NOMO-1 (cell line): ENCODE measurements around the gene SMTNL1.
A peak's percentile ranks its signal among the peaks of the same experiment; 100 is the strongest.

Experiments used
- DNase-seq, 2 experiments: peaks; one replicate each; lab custom pipeline; 2025; ENCODE audit not compliant: unreplicated experiment in 2 of 2; lab: John Stamatoyannopoulos, UW

Gene SMTNL1

DNA sequence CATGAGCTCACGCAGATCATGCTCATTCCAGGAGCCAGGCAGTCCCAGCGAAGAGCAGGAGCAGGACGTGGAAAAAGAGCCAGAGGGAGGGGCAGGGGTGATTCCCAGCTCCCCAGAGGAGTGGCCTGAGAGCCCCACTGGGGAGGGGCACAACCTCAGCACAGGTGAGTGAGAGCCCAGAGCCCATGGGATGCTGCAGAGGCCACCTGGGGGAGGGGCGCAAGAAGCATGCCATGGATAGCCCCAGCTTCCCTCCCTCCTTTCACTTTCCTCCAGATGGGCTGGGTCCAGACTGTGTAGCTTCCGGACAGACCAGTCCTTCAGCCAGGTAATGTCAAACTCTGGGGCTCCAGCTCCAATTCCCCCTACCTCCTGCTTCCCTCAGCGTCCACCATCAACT, 6.2 kb downstream of the SMTNL1 start:
- DNase-seq, result no peak

- DNase-seq, result no peak
Observed at GRCh38 chr11:57544566-57544965, 7.2 kb downstream of the SMTNL1 start.

- DNase-seq, result no peak
Observed at GRCh38 chr11:57545883-57546282, 8.5 kb downstream of the SMTNL1 start.

- DNase-seq, result no peak
Observed at GRCh38 chr11:57546451-57546850, 9.1 kb downstream of the SMTNL1 start.

- no peak for DNase-seq
Observed at GRCh38 chr11:57546869-57547475, 9.6 kb downstream of the SMTNL1 start.

DNA sequence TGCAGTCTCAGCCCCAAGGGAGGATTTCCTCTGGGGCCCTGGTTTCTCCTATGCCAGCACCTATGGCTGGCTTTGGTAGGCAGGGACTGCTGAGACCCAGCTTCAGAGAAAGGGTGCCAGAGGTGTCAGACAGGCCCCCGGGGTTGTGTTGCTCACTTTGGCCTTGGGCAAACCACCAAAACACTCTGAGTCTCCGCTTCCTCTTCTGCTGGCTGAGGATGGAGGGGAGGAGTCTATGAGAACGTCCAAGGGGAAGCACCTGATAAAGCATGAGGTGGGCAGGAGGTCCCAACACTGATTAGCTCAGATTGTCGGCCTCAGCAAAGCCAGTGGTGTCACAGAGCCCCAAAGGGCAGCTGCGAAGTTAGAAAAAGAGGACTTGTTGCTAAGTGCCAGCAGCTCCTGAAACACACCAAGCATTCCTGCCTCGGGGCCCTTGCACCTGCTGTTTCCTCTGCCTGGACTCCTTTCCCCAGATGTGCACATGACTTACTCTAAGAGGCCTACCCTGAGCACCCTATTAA, 10.5 kb downstream of the SMTNL1 start:
- DNase-seq, result peak in 1 of 2 experiments; percentile 45

DNA sequence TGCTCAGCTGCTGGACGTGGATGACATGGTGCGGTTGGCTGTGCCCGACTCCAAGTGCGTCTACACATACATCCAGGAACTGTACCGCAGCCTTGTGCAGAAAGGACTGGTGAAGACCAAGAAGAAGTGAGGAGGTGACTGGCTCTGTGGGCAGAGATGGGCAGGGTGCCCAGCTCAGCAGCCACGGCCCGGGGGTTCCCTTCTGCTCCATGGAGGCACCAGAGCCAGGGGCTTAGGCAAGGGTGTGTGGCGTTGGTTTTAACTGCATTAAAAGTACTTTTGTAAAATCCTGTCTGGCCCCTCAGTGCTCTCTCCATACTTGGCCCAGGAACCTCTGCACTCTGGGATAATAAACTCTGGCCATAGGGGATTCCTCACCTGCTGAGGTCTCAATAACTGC, 12.6 kb downstream of the SMTNL1 start:
- no peak for DNase-seq

DNA sequence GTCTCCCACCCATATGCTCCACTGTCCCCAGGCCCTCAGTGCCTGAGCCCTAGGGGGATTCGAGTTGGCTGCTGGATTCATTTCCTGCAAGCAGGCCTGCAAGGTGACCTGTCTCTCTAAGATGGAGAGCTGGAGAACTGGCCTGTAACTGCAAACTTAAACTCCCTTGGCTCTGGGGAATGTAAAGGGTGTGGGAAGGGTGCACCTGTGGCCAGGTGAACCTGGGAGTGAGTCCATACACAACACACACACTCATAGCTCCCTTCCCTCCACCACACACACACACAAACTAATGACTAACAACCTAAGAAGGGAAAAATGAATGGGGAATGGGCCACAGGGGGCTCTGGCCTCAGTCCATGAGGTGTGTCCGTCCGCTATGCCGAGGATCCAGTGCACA, 14.5 kb downstream of the SMTNL1 start:
- DNase-seq, result no peak

- no peak for DNase-seq
Observed at GRCh38 chr11:57552479-57552878, 15.1 kb downstream of the SMTNL1 start.

- DNase-seq, result no peak
Observed at GRCh38 chr11:57555393-57555792, 18.0 kb downstream of the SMTNL1 start.

DNA sequence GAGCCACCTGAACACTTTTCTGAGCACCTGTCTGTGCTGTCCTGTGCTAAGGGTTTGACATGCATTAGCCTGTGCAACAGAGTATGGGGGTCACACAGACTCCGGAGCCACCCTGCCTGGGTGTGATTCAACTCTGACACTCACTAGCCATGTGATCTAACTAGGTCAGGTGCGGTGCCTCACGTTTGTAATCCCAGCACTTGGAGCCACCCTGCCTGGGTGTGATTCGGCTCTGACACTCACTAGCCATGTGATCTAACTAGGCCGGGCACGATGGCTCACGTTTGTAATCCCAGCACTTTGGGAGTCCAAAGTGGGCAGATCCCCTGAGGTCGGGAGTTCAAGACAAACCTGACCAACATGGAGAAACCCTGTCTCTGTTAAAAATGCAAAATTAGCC, 18.6 kb downstream of the SMTNL1 start:
- no peak for DNase-seq

- DNase-seq, result no peak
Observed at GRCh38 chr11:57560146-57560545, 22.8 kb downstream of the SMTNL1 start.

GRCh38 chr11:57562596-57562995, 25.2 kb downstream of the SMTNL1 start:
- no peak for DNase-seq

- DNase-seq, result peak; percentile 24 to 81
Observed at GRCh38 chr11:57566005-57566904, 28.9 kb downstream of the SMTNL1 start.

DNA sequence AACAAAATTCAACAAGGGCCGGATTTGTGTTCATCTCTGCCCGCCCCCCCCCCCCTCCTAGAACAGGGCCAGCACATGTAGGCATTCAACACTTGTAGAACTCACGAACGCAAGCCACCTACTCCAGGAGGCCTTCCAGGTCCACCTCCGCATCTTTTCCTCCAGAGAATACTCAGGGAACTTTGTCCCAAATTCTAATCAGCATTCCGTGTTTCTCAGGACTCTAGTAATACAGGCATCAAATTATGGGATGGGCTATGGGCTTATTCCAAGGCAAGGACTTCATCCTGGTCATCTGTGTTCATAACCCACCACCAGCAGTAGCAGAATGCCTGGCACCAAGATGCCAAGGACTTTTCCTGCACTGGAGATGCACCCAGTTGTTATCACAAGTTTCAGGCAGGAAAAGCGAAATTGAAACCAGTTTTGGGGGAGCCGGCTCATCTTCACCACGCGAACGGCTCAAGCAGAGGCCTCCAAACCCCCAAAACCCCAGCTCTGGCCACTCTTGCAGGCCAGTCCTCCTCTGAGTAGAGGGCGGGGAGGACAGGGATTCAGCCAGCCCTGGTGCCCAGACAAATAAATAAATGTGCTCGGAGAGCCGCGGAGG, 29.6 kb downstream of the SMTNL1 start:
- no peak for DNase-seq

DNA sequence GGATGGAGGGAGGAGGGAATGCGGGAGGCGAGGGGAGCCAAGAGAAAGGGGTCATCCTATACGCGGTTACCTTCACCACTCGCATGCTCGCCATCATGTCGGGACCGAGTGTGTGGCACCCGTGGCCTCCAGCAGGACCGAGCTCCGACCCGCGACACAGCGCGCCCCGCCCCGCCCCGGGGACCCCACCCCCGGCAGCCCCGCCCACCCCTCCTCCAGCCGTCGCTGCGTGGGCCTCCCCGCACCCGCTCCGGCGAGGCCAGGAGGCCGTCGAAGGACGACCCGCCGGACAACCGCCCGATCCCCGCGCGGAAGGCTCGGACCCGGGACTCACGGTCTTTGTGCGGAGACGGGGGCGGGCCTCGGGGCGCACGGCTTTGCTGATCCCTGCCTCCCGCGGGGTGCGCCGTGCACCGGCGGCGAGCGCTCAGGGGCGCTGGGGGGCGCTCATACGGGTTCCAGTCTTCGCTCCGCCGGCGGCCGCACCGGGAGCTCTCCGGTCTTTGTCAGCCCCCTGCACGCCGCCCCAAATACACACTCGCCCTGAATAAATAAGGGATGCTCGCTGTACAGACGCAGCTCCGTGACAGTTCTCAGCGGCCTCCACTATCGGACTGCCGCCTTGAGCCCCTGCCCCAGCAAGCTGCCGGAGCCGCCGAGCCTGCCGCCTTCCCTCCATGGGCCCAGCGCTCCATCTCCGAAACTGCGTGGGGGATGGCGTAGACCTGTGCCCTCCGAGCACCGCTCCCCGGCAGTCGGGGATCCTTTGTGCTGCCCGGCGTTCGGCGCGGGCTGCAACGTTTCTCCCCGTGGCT, 30.3 kb downstream of the SMTNL1 start, which contains the start of gene UBE2L6:
TSS of gene UBE2L6 (minus strand) at position 158 of the 815 bp plus-strand sequence. CDS start at position 97, 61 bp downstream.
- peak in 1 of 2 experiments; percentile 69 for DNase-seq

DNA sequence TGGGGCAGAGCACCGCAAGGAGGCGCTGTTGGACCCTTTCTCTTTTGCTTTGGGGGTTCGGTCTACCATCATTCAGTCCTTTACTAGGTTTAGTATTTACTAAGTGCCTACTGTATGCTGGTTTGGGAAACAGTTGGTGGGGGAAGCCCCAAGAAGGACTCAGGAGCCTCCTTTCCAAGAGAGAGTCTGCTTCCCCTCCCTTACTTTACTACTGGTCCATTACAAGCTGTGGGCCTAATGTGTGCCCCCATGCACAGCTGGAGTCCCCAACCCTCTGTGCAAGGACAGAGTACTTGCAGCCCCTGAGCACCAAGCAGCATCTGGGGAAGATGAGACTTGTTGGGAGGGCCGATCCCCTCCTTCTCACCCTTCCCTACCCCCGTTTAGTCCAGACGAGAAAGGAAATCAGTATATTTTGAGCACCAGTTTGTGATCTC, 31.0 kb downstream of the SMTNL1 start:
- DNase-seq, result peak in 1 of 2 experiments; percentile 63

DNA sequence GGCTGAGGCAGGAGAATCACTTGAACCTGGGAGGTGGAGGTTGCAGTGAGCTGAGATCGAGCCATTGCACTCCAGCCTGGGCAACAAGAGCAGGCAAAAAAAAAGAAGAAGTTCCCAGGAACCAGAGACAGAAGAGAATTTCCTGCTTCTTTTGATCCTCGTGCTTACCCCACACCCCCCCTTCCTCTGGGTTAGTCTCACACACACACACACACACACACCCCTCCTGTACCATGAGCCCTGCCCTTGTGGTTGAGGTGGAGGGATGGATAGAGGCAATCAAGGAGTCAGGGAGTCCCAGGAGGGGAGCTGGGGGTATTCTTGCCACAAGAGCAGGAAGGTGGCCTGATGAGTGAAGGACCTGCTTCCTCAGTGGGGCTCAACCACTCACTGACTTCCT, 34.2 kb downstream of the SMTNL1 start:
- DNase-seq, result peak in 1 of 2 experiments; percentile 48

- no peak for DNase-seq
Observed at GRCh38 chr11:57574061-57574460, 36.7 kb downstream of the SMTNL1 start.

DNA sequence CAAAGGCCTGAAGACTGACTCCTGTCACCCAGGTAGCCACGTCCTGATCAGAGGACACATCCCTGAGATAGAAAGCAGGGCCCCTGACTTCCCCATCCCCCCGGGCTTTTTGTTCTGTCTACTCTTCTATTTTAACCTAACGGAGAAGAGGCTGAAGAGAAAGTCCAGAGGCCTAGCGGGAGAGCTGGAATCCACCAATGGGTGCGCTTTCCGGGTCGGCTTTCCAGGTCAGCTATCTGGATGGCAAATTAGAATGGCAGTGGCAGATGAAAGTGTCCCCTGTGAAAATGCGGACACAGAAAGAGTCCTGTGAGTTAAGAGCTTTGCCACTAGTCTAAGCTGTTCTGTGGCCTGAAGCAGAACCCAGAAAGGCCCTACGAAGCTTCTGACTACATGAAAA, 46.9 kb downstream of the SMTNL1 start:
- DNase-seq, result no peak
